ENCODE measurements around the gene PRMT3. TPM values are rescaled to one million over a fixed set of nuclear protein-coding genes. Genes with fewer than 3 reads are reported as not detected.

Gene PRMT3
- total RNA-seq, 1 experiment from 2014 or later, result 22.6 TPM

DNA sequence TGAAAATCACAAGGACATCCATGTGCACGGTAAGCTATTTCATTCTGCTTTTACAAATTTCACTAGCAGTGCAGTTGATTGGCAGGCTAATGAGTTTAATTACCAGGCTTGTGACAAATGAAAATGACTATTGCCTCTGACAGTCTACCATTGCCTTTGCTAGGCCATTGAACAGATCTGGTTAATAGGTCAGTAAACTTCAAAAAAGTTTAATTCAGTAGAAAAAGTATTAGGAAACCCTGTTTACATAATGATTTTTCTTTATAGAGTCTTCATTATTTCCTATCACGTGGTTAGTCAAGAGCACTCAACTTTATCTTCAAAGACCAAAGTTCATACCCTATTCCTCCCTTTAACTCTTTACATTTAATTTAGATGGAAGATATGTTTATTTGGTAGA lies 77.0 kb downstream of the PRMT3 start:
- no peak overlapping the region for H3K18ac ChIP-seq (ENCODE audit: insufficient read length, low read depth, low read length)
- no peak overlapping the region for H2AK5ac ChIP-seq (ENCODE audit: insufficient read length, low read length)
- no peaks in the 10 kb centered on the region for H3K9me3 ChIP-seq (ENCODE audit: control insufficient read depth, low read depth, low read length)
- H4K8ac ChIP-seq (replicated peaks; ENCODE audit: insufficient read length, low read depth, low read length), result no peak overlapping the region
- WGBS (ENCODE audit: extremely low coverage, insufficient read length, low lambda C conversion rate), result no CpG with 5 or more reads among the region's 2 CpGs
- no peak overlapping the region for H2AFZ ChIP-seq (ENCODE audit: low read length)
- no peaks in the 10 kb centered on the region for H3K27me3 ChIP-seq (ENCODE audit: insufficient read depth, low read length)
- H3K56ac ChIP-seq (ENCODE audit: insufficient read length, low read depth, low read length), result no peak overlapping the region
- no peak overlapping the region for H2BK12ac ChIP-seq (ENCODE audit: insufficient read length, low read depth, low read length)
- H3T11ph ChIP-seq (ENCODE audit: low read length), result no peak overlapping the region
- no peak overlapping the region for H3K4me2 ChIP-seq (ENCODE audit: insufficient read depth, insufficient read length, low read length)
- H3K9ac ChIP-seq (ENCODE audit: extremely low read depth, insufficient read length, low read length), result no peak overlapping the region
- no peak overlapping the region for H3K27ac ChIP-seq (ENCODE audit: insufficient read length, low read depth, low read length)
- no peak overlapping the region for H3K4ac ChIP-seq (ENCODE audit: low read depth, low read length)
- no peaks in the 10 kb centered on the region for H3K79me2 ChIP-seq (ENCODE audit: insufficient read depth, low read length)
- Mint-ChIP-seq H3K27me3 (ENCODE audit: low read depth) (no peaks in the 10 kb centered on the region), H3K4me3 (no peak overlapping the region), H3K4me1 (peaks cover 0 to 2% of the 10 kb centered on the region in 2 experiments; a peak in 1 of 4 replicates), H3K36me3 (ENCODE audit: insufficient read depth in 1 of 3, low read depth in 3 of 3) (peaks cover 2 to 10% (median 5%) of the 10 kb centered on the region in 3 experiments; a peak in 6 of 7 replicates), H3K27ac (no peak overlapping the region), H3K9me3 (no peaks in the 10 kb centered on the region)
- TF ChIP-seq, protein P1, sequence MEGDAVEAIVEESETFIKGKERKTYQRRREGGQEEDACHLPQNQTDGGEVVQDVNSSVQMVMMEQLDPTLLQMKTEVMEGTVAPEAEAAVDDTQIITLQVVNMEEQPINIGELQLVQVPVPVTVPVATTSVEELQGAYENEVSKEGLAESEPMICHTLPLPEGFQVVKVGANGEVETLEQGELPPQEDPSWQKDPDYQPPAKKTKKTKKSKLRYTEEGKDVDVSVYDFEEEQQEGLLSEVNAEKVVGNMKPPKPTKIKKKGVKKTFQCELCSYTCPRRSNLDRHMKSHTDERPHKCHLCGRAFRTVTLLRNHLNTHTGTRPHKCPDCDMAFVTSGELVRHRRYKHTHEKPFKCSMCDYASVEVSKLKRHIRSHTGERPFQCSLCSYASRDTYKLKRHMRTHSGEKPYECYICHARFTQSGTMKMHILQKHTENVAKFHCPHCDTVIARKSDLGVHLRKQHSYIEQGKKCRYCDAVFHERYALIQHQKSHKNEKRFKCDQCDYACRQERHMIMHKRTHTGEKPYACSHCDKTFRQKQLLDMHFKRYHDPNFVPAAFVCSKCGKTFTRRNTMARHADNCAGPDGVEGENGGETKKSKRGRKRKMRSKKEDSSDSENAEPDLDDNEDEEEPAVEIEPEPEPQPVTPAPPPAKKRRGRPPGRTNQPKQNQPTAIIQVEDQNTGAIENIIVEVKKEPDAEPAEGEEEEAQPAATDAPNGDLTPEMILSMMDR (conservative IDR thresholded peaks at IDR 0.05), result no peak
- H3K79me1 ChIP-seq (ENCODE audit: insufficient read depth, low read depth, low read length, poor library complexity, severe bottlenecking), result no peaks in the 10 kb centered on the region
- no peak overlapping the region for H2BK15ac ChIP-seq (ENCODE audit: low read depth, low read length)
- no peak overlapping the region for H3K23ac ChIP-seq (ENCODE audit: insufficient read length, low read depth, low read length)
- H4K91ac ChIP-seq (ENCODE audit: insufficient read length, low read depth, low read length), result no peak overlapping the region
- no peak overlapping the region for H2BK20ac ChIP-seq (ENCODE audit: low read depth, low read length, poor library complexity, severe bottlenecking)
- no peak overlapping the region for H2BK5ac ChIP-seq (ENCODE audit: insufficient read length, low read length)
- no peak overlapping the region for H4K5ac ChIP-seq (ENCODE audit: insufficient read length, low read depth, low read length)
- H3K23me2 ChIP-seq (ENCODE audit: insufficient read length, low read depth, low read length, poor library complexity, severe bottlenecking), result no peaks in the 10 kb centered on the region
- no peak overlapping the region for H2BK120ac ChIP-seq (ENCODE audit: low read depth, low read length, poor library complexity, severe bottlenecking)
- no peaks in the 10 kb centered on the region for H3K4me1 ChIP-seq (ENCODE audit: insufficient read depth, low read length)
- H3K14ac ChIP-seq (ENCODE audit: insufficient read depth, low read length), result no peak overlapping the region
- no peak for DNase-seq
- no peaks in the 10 kb centered on the region for H4K20me1 ChIP-seq (ENCODE audit: control insufficient read depth, insufficient read depth, insufficient read length)
